GM21367 (cell line): ENCODE results near the gene LENG8.
"Not testable (repeated sequence)": the region's sequence is repeated elsewhere in the genome, so short reads cannot be mapped to it uniquely, and the experiment has no call there.

Experiments
- ATAC-seq: cut with Tn5 transposase; IDR thresholded peaks from one replicate; pipeline ENCODE4 v1.9.1; 2021; ENCODE audit not compliant: unreplicated experiment

LENG8 gene

DNA sequence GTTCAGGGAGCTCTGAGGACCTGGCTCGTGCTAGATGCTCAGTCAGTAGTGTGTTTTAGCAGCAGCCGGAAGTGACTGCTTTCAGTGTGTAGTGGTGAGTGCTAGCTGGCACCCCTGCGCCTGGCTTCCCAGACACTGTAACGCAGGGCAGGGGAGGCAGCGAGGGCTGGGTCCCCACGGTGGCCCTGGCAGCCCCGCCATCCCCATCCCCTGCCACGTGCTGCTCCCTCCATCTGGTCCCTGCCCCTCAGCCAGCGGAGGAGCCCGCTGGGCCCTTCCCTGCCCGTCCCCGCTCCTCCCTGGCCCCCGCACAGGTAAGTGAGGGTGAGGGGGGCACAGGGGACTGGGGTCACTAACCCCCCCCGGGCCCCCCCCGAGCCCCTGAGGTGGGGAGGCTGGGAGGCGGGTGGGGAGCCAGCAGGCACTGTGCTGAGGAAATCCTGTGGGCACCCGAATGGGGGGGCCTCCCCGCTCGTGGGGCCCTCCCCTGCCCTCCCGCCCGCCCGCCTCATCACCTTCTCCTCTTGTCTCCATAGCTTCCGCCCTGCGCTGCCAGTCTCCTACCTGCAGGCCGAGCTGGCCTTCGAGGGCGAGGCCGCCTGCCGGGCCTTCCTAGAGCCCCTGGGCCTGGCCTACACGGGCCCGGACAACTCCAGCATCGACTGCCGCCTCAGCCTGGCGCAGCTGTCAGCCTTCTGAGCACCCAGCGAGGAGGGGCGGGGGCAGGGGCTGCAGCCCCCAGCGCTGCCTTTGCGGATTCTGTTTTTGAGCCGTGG, 11.4 kb downstream of the LENG8 start:
- ATAC-seq = no peak

- no peak for ATAC-seq
Observed at GRCh38 chr19:54461210-54461609, 12.2 kb downstream of the LENG8 start.

GRCh38 chr19:54461613-54462012, 12.6 kb downstream of the LENG8 start:
- ATAC-seq = no peak

DNA sequence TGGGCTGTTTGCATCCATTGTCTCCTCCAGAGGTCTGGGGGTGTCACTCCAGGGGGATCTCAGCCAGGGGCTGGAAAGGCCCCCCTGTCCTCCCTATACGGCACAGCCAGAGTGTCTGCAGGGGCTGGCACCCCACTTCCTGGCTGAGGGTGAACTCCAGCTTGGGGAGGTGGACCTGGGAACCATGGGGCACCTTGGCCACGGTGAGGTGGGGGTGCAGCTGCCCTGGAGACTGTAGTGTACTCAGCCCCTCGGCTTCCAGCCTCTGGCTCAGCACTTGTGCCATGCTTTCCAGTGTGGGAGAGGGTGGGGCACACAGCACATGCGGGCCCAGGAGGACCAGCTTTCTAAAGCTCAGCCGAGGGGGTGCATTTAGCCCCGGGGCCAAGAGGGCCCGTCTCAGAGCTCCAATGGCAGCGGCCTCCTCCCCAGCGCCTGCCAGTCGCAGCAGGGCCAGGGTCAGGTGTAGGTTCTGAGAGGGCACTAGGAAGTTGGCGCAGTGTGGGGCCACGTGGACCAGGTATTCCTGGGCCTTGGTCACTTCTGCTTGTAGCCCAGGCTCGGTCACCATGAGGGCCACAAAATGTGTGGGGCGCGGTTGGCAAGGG, 13.2 kb downstream of the LENG8 start:
- no peak for ATAC-seq

- ATAC-seq = no peak
Observed at GRCh38 chr19:54462655-54463530, 13.9 kb downstream of the LENG8 start.

GRCh38 chr19:54463531-54464043, 14.6 kb downstream of the LENG8 start, which contains the start of gene LENG9:
TSS of gene LENG9 (minus strand) at chr19:54463778. CDS start at chr19:54463526, 252 bp downstream.
- peak; percentile 46 for ATAC-seq

DNA sequence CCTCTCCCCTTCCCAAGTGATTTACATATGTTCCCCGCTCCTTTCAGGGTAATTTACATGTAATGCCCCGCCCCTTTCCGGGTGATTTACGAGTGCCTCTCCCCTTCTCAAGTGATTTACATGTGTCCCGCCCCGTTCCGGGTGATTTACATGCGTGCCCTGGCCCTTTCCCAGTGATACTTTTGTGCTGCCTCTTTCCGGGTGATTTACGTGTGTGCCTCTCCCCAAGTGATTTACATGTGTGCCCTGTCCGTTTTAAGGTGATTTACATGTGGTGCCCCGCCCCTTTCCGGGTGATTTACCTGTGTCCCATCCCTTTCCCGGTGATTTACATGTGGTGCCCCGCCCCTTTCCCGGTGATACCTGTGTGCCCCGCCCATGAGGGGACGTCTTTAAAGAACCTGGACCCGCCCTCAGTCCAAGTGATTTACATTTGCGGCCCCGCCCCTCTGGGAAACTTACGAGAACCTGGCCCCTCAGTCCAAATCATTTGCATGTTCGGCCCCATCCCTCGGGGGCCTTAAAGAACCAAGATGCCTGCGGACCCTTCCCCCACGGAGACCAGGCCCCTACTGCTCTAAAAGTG, 15.1 kb downstream of the LENG8 start:
- peak; percentile 36 for ATAC-seq

DNA sequence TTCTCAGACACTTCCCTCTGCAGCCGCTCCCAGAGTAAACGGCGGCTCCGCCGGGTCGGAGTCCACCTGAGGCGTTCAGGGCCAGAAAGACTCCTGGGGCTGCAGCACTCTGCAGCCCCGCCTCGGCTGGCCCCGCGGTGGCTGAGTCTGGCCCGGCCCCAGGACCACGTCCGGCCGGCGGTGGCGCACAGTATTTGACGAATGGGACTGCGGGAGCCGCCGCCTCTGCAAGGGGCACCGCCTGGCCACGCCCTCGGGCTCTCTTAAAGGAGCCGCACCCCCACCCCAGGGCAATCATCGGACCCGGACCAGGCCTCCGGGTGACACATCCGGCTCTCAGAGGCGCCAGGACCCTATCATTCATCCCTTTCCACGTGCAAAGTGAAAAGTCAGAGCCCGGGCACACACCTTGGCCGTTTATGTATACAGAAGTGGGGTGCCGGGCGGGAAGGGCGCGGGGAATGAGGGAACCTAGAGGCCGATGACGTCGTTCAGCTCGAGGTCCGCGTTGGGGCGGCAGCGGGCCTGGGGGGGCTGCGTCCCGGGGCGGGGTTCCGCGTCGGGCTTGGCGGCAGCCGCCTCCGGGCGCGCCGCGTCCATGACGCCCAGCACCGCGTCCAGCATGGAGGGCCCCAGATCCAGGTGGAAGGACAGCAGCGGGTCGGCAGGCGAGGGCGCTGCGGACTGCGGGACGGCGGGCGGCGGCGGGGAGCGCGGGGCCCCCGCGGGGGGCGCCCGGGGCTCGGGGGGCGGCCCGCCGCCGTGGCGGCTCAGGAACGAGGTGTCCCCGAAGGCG, 15.8 kb downstream of the LENG8 start:
- ATAC-seq = peak; percentile 35

DNA sequence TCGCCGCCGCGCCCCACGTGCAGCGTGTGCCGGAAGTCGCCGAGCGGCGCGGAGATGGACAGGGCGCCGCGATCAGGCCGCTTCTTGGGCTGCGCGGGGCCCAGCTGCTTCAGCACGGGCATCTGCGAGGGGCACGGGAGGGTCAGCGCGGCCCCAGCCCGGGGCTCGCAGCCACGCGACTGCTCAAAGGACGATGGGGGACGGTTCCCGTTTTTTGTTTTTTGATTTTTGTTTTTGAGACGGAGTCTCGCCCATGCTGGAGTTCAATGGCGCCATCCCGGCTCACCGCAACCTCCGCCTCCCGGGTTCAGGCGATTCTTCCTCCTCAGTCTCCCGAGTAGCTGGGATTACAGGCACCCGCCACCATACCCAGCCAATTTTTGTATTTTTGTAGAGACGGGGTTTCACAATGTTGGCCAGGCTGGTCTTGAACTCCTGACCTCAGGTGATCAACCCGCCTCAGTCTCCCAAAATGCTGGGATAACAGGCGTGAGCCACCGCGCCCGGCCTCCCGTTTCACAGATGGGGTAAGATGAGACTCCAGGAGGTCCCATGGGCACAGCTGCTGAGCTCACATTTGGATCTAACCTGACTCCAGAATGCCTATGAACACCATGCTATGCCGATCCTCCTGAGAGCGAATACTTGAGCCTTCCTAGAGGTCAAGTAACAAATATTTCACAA, 16.6 kb downstream of the LENG8 start:
- no peak for ATAC-seq

GRCh38 chr19:54466110-54466480, 17.1 kb downstream of the LENG8 start:
- not testable (repeated sequence) for ATAC-seq

- no peak for ATAC-seq
Observed at GRCh38 chr19:54469496-54469934, 20.5 kb downstream of the LENG8 start.

GRCh38 chr19:54470276-54470887, 21.4 kb downstream of the LENG8 start:
- ATAC-seq = no peak

DNA sequence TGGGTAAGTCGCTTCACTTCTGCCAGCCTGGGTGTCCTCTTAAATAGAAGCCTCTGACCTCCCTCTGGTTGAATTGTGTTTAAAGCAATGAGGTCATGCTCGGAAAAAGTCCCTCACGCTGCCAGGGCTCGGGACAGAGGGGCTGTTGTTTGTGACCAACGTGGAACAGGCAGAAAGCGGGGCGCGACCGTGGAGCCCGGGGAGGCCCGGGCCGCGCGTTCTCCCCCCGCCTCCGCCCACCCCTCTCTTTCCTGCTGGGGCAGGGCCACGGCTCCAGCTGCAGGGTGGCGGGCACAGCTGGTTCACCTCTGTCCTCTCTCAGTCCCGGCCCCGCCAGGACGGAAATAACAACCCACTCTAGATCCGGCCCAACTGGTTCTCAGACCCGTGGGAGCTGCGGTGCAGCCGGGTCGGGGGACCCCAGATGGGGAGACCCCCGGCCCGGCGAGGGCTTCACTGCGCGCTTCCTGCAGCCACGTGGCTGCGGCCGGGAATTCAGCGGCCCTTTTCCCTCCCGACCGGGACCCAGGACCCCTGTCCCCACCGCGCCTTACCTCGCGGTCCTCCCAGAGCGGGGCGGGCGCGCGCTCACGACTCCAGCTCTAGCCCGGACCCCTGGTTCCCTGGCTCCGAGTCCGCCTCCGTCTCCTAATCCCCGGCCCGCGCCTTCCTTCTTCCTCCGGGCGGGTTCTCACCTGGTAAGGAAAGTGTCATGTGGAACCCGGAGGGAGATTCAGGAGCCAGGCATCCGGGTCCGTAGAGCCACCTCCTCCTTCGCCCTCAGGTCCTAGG, 22.2 kb downstream of the LENG8 start:
- no peak for ATAC-seq

DNA sequence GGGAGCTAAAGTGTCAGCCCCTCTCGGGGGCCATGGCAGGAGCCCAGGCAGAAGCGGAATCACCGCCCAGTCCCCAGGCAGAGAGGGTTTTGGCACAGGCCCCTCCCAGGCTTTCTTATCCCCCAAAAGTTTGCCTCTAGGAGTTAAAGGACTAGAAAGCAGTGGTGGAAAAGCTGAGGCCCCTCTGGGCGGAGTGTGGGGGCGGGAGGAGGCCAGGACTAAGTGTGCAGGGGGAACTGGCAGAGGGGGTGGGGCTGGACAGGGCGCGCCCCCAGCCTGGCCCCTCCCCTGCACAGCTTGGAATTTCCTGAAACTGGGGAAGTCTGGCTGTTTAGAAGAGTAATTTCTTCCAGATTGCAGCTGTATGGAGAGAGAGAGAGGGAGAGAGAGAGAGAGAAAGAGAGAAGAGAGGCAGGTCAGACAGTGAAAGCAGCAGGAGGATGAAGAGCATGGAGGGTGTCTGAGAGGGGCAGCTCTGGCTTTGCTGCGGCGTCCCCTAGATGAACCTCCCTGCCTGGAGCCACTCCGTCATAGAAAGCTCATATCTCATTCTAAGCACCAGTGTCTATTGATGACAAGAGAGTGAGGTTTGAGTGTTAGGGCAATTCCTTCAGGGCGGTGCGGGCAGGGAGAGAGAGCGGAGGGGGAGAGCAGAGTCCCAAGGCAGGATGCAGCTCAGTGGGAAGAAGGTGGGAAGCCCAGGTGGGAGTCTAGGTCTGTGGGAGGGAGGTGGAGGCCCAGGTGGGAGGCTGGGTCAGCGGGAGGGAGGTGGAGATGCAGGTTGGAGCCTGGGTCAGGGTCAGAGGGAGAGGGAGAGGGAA, 24.3 kb downstream of the LENG8 start, which contains the start of gene CDC42EP5:
TSS of gene CDC42EP5 (minus strand) at position 226 of the 821 bp plus-strand sequence. CDS start 7,749 bp downstream, outside the sequence.
- ATAC-seq = no peak

DNA sequence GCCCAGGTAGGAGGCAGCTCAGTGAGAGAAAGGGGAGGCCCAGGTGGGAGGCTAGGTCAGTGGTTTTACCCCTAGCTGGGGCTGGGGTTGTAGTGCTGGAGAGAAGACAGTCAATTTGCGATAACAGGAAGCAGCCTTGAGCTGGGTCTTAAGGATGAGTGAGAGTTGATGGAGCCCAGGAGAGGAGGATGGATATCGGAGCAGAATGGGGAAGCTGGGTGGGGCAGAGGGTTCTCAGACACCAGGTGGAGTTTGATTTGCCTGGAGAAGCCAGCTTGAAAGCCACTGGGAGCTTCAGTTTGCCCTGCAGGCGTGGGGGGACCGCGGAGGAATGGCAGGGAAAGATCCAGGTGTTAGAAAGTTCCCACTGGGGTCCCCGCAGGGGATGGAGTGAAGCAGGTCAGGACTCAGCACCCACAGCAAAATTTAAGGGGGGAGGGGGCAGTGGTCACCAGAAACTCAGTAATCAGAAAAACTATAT, 24.9 kb downstream of the LENG8 start:
- no peak for ATAC-seq

DNA sequence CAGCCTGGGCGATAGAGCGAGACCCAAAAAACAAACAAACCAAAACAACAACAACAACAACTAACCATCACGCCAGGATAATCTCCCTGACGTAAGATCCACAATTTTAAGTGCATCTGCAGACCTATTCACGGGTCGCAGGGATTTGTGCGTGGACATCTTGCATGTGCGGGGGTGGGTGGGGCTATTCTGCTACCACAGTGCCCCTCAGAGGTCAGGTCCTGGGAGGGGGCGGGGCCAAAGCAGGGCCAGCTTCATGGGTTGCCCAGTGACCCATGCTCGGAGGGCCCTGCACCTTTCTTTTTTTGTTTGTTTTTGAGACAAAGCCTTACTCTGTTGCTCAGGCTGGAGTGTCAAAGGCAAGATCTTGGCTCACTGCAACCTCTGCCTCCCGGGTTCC, 26.7 kb downstream of the LENG8 start:
- ATAC-seq = no peak

DNA sequence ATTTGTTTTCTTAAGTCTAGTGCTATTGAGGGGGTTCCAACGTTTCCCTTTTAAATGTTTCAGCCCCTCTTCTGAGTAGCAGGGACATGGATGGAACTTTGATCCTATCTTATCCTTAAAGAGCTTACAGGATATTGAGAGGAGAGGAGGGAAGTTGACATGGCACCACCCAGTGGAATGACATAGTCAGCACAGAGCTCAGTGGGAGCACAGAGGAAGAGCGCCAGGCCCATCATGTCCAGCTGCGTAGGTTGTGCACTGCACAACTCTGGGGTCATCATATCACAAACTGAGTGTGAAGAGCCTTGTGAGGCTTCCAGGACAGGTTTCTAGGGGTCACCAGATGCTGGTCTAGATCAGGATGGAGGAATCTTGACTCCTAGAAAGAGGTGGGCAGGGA, 28.7 kb downstream of the LENG8 start:
- no peak for ATAC-seq
